Right lobe of liver (tissue), 6 donors: ENCODE measurements around the gene KIF23. TPM values are rescaled to one million over a fixed set of nuclear protein-coding genes. Genes with fewer than 3 reads are reported as not detected.

ENCODE experiments used
- ATAC-seq, 4 donors: fragments of 200-7000 bp; cut with Tn5 transposase; one replicate each; pipeline ENCODE4 v1.9.1; 2020; ENCODE audit warnings: mild to moderate bottlenecking in 4 of 4, moderate library complexity in 4 of 4
- DNase-seq, 3 donors: peaks; one replicate each; pipeline ENCODE4 v3.0.0-alpha.2; 2020
- H3K27ac ChIP-seq, 3 donors: fragments of 200-600 bp; one replicate each; pipeline ENCODE4 v1.8.0; 2022
- H3K27me3 ChIP-seq, 2 donors: fragments of 200-600 bp; one replicate each; pipeline ENCODE4 v1.8.0; 2022
- H3K36me3 ChIP-seq, 4 donors: fragments of 200-600 bp; sonication (generic) in 1 of 4; one replicate each; pipeline versions ENCODE4 v1.5.1 to v1.8.0; 2017 to 2022; ENCODE audit warnings: control low read depth in 1 of 4
- H3K4me1 ChIP-seq, 4 donors: fragments of 200-600 bp; sonication (generic) in 1 of 4; one replicate each; pipeline versions ENCODE4 v1.5.1 to v1.8.0; 2017 to 2022; ENCODE audit warnings: control low read depth in 1 of 4
- H3K4me3 ChIP-seq, 3 donors: fragments of 200-600 bp; one replicate each; pipeline ENCODE4 v1.8.0; 2022
- H3K9me3 ChIP-seq, 4 donors: fragments of 200-600 bp; sonication (generic) in 1 of 4; one replicate each; pipeline versions ENCODE4 v1.5.1 to v1.8.0; 2017 to 2022; ENCODE audit warnings: control low read depth in 1 of 4
- CTCF ChIP-seq, 4 donors: fragments of 200-600 bp in 3 of 4; fragments of 450-650 bp in 1 of 4; IDR thresholded peaks; one replicate each; pipeline versions ENCODE4 v1.5.1 to v1.8.0; 2016 to 2022; ENCODE audit warnings: antibody characterized with exemption in 4 of 4, mild to moderate bottlenecking in 2 of 4
- POLR2A ChIP-seq: fragments of 450-650 bp; IDR thresholded peaks from one replicate; pipeline ENCODE4 v1.6.1; 2017; ENCODE audit warnings: antibody characterized with exemption, mild to moderate bottlenecking
- WGBS: methylation state at CpG from one replicate; pipeline ENCODE4 v1.1.6; 2018; ENCODE audit warnings: low coverage, low lambda C conversion rate; ENCODE audit not compliant: insufficient coverage; ENCODE audit errors: missing lambda C conversion rate; 5-methylcytosine and 5-hydroxymethylcytosine counted together
- intact Hi-C, 2 donors: fragments of 100-400 bp; cut with DNase I; formaldehyde crosslinking; loops; one replicate each; pipeline versions ENCODE4 v1.11.2 to v1.14.1; 2022
- total RNA-seq, 6 experiments: library from RNA; depleted of rRNA in 2 of 6; stranded (reverse); fragments of >200 nt in 2 of 6; fragmentation: NEBNext Ultra II Directional in 3 of 6; extraction: Animal tissue kit (Norgen Biotek cat#: 25700) in 3 of 6; gene quantifications; one replicate each; pipeline versions ENCODE4 v1.1.0 to v1.2.4, GENCODE V29; 2016 to 2023
- donor health status: DM: no; HTN: yes; CAD: no.
- donor health status: DM: no; HTN: no; CAD: no.
- donor health status: DM: no; HTN: no; CAD: no.
- donor health status: DM: no; HTN: yes; CAD: no.
- donor health status: DM: no; HTN: yes; CAD: no.

Gene KIF23
- total RNA-seq, 6 experiments from 2014 or later = 0.09 to 2.2 (median 1.2) TPM

GRCh38 chr15:69472562-69472961 lies 58.4 kb downstream of the KIF23 start:
- ATAC-seq (no peak), DNase-seq (no peak)
- TF ChIP-seq POLR2A (no peak), CTCF (IDR thresholded peaks at IDR 0.05) (no peak)
- Histone ChIP-seq H3K27ac (no peak overlapping the region), H3K4me1 (no peaks in the 10 kb centered on the region), H3K36me3 (no peaks in the 10 kb centered on the region), H3K27me3 (no peaks in the 10 kb centered on the region), H3K4me3 (no peak overlapping the region), H3K9me3 (no peaks in the 10 kb centered on the region)
- WGBS = 84% methylated on average over 6 of the region's 6 CpGs
- intact Hi-C loops = loop anchor here in 1 of 2 donors (10.0 kb wide), 1 partner anchor 1022 kb away; no protein-coding TSS in a partner anchor

GRCh38 chr15:69474291-69474690 lies 60.1 kb downstream of the KIF23 start:
- 50% methylated on average over 4 of the region's 5 CpGs for WGBS
- H3K4me3 ChIP-seq = no peak overlapping the region
- no peaks in the 10 kb centered on the region for H3K9me3 ChIP-seq
- no peak overlapping the region for H3K27ac ChIP-seq
- no peaks in the 10 kb centered on the region for H3K36me3 ChIP-seq
- no peaks in the 10 kb centered on the region for H3K27me3 ChIP-seq
- no peaks in the 10 kb centered on the region for H3K4me1 ChIP-seq
- intact Hi-C loops = loop anchor here in 1 of 2 donors (10.0 kb wide), 1 partner anchor 1021 kb away; no protein-coding TSS in a partner anchor
- TF ChIP-seq POLR2A = no peak
- TF ChIP-seq CTCF (IDR thresholded peaks at IDR 0.05) = no peak
- DNase-seq (no peak), ATAC-seq (no peak)

- no peaks in the 10 kb centered on the region for H3K4me1 ChIP-seq
- TF ChIP-seq POLR2A (no peak), CTCF (IDR thresholded peaks at IDR 0.05) (no peak)
- no peaks in the 10 kb centered on the region for H3K27me3 ChIP-seq
- no peaks in the 10 kb centered on the region for H3K36me3 ChIP-seq
- no peaks in the 10 kb centered on the region for H3K9me3 ChIP-seq
- DNase-seq (peak in 1 of 3 donors; percentile 29), ATAC-seq (no peak)
- intact Hi-C loops = loop anchor here in 1 of 2 donors (10.0 kb wide), 1 partner anchor 1020 kb away; no protein-coding TSS in a partner anchor
- no peak overlapping the region for H3K27ac ChIP-seq
- no peak overlapping the region for H3K4me3 ChIP-seq
- WGBS = 63% methylated on average over 5 of the region's 7 CpGs
Observed at GRCh38 chr15:69474846-69475455, 60.8 kb downstream of the KIF23 start.

GRCh38 chr15:69475769-69476358 lies 61.7 kb downstream of the KIF23 start:
- intact Hi-C loops = loop anchor here in 1 of 2 donors (10.0 kb wide), 1 partner anchor 1019 kb away; no protein-coding TSS in a partner anchor
- Histone ChIP-seq H3K4me1 (no peaks in the 10 kb centered on the region), H3K36me3 (no peaks in the 10 kb centered on the region), H3K27ac (no peak overlapping the region), H3K4me3 (no peak overlapping the region), H3K9me3 (no peaks in the 10 kb centered on the region), H3K27me3 (no peaks in the 10 kb centered on the region)
- DNase-seq = peak; percentile 72 to 79 (median 78)
- peak; percentile 95 to 99 (median 96) for ATAC-seq
- TF ChIP-seq CTCF (IDR thresholded peaks at IDR 0.05) (peak; percentile 88 to 97 (median 96)), POLR2A (no peak)
- 19% methylated on average over 8 of the region's 8 CpGs for WGBS
